HepG2 (cell line): ENCODE measurements around the gene THRB. TPM values are rescaled to one million over a fixed set of nuclear protein-coding genes. Genes with fewer than 3 reads are reported as not detected.

ENCODE experiments used
- ATAC-seq: fragments of 200-7000 bp; cut with Tn5 transposase; 3 replicates; pipeline ENCODE4 v1.9.1; 2020; ENCODE audit warnings: mild to moderate bottlenecking, moderate library complexity
- BruUV-seq: library from RNA; stranded (reverse); fragments of 400-500 nt; replicated peaks from 2 replicates; lab custom pipeline; 2021; lab: Mats Ljungman, UMichigan
- CTCF ChIA-PET: fragments of 300-600 bp; formaldehyde crosslinking; extraction: SDS; loops from one replicate; lab custom pipeline; 2021; ENCODE audit warnings: low total read pairs, inconsistent platforms, low intra/inter-chr PET ratio; lab: Yijun Ruan, JAX
- POLR2A ChIA-PET: fragments of 350-600 bp; sonication (Branson Sonifier 250); formaldehyde crosslinking; loops from one replicate; lab custom pipeline; 2020; ENCODE audit warnings: antibody characterized with exemption, inconsistent platforms; lab: Yijun Ruan, JAX
- DNase-seq: peaks from one replicate; pipeline ENCODE4 v3.0.0-alpha.2; 2015; ENCODE audit warnings: low spot score
- FAIRE-seq: peaks from 3 replicates; lab custom pipeline; 2011; peaks lifted over from hg19 to GRCh38; lab: Jason Lieb, UNC
- H2AFZ ChIP-seq: one replicate; pipeline ENCODE4 v1.6.1; 2011; ENCODE audit warnings: low read length, inconsistent platforms
- H3K27ac ChIP-seq: fragments of 300-600 bp; 3 replicates; pipeline ENCODE4 v1.8.0; 2011; ENCODE audit warnings: mixed run types, mild to moderate bottlenecking, mixed read lengths, low read length, inconsistent platforms; ENCODE audit not compliant: insufficient read depth; ENCODE audit errors: extremely low read length
- H3K27me3 ChIP-seq, 2 experiments: fragments of 200-600 bp in 1 of 2; 2 replicates in 1 of 2; 3 replicates in 1 of 2; pipeline versions ENCODE4 v1.6.0 to v1.8.0; 2011; ENCODE audit warnings: low read length in 2 of 2, mild to moderate bottlenecking in 2 of 2, moderate library complexity in 2 of 2, inconsistent platforms in 1 of 2; ENCODE audit not compliant: insufficient read depth in 2 of 2, control insufficient read depth in 1 of 2
- H3K36me3 ChIP-seq, 2 experiments: fragments of 200-600 bp in 1 of 2; replicated peaks in 1 of 2; 2 replicates in 1 of 2; 3 replicates in 1 of 2; pipeline versions ENCODE4 v1.5.1 to v1.8.0; 2011; ENCODE audit warnings: low read length in 2 of 2, inconsistent platforms in 1 of 2; ENCODE audit not compliant: insufficient read depth in 2 of 2, control insufficient read depth in 1 of 2
- H3K4me1 ChIP-seq: 2 replicates; pipeline ENCODE4 v1.5.1; 2012; ENCODE audit warnings: low read length, inconsistent platforms; ENCODE audit not compliant: insufficient read depth
- H3K4me2 ChIP-seq: 2 replicates; pipeline ENCODE4 v1.6.0; 2011; ENCODE audit warnings: low read depth, low read length, inconsistent platforms
- H3K4me3 ChIP-seq, 3 experiments: fragments of 200-600 bp in 1 of 3; sonication (generic), shearing (Covaris generic) in 1 of 3; replicated peaks in 1 of 3; 2 replicates each; pipeline ENCODE4 v1.5.1; 2011 to 2016; ENCODE audit warnings: low read length in 3 of 3, inconsistent platforms in 2 of 3, low read depth in 2 of 3, mild to moderate bottlenecking in 2 of 3, control low read depth in 1 of 3, mixed read lengths in 1 of 3; ENCODE audit not compliant: insufficient read depth in 1 of 3
- H3K79me2 ChIP-seq: one replicate; pipeline ENCODE4 v1.6.1; 2011; ENCODE audit warnings: low read length, inconsistent platforms; ENCODE audit not compliant: insufficient read depth
- H3K9ac ChIP-seq: 2 replicates; pipeline ENCODE4 v1.6.0; 2011; ENCODE audit warnings: mild to moderate bottlenecking, low read depth, low read length, inconsistent platforms; ENCODE audit not compliant: insufficient read depth
- H3K9me3 ChIP-seq: 2 replicates; pipeline ENCODE4 v1.5.1; 2012; ENCODE audit warnings: mild to moderate bottlenecking, low read length
- H4K20me1 ChIP-seq: 2 replicates; pipeline ENCODE4 v1.6.0; 2011; ENCODE audit warnings: inconsistent platforms, mild to moderate bottlenecking, low read length, moderate library complexity; ENCODE audit not compliant: insufficient read depth
- CREB3 ChIP-seq: sonication (generic); formaldehyde crosslinking; IDR thresholded peaks from 2 replicates; pipeline ENCODE4 v1.5.0; 2020; ENCODE audit warnings: missing genetic modification reagents
- DNMT1 ChIP-seq: sonication (generic); formaldehyde crosslinking; IDR thresholded peaks from 2 replicates; pipeline ENCODE4 v1.5.1; 2020; ENCODE audit warnings: mild to moderate bottlenecking, missing genetic modification reagents
- KLF9 ChIP-seq: IDR thresholded peaks from 2 replicates; pipeline ENCODE4 v1.6.1; 2016; ENCODE audit warnings: low read depth
- PAX8 ChIP-seq: sonication (generic); formaldehyde crosslinking; IDR thresholded peaks from 2 replicates; pipeline ENCODE4 v1.8.0; 2022; ENCODE audit warnings: mild to moderate bottlenecking, missing genetic modification reagents, borderline replicate concordance
- RBFOX2 ChIP-seq: fragments of 200-400 bp; formaldehyde crosslinking; IDR thresholded peaks from 2 replicates; pipeline ENCODE4 v1.6.1; 2017; ENCODE audit warnings: low read depth, mild to moderate bottlenecking, low read length
- ZNF207 ChIP-seq: fragments of 450-650 bp; IDR thresholded peaks from 2 replicates; pipeline ENCODE4 v1.6.1; 2016; ENCODE audit warnings: antibody characterized with exemption, borderline replicate concordance
- ZNF331 ChIP-seq: sonication (generic); formaldehyde crosslinking; IDR thresholded peaks from 2 replicates; pipeline ENCODE4 v1.4.0; 2020; ENCODE audit warnings: missing genetic modification reagents
- ZNF646 ChIP-seq: sonication (generic); formaldehyde crosslinking; IDR thresholded peaks from 2 replicates; pipeline ENCODE4 v1.9.0; 2021; ENCODE audit warnings: mild to moderate bottlenecking, missing genetic modification reagents
- ZSCAN31 ChIP-seq: sonication (generic); formaldehyde crosslinking; IDR thresholded peaks from 2 replicates; pipeline ENCODE4 v1.5.0; 2020; ENCODE audit warnings: low read depth, mild to moderate bottlenecking, missing genetic modification reagents
- ZSCAN9 ChIP-seq: IDR thresholded peaks from 2 replicates; pipeline ENCODE4 v1.6.1; 2016; ENCODE audit warnings: borderline replicate concordance
- WGBS: methylation state at CpG from one replicate; pipeline ENCODE4 v1.1.6; 2017; ENCODE audit warnings: low lambda C conversion rate; 5-methylcytosine and 5-hydroxymethylcytosine counted together
- in situ Hi-C: cut with HindIII; loops from 2 replicates; pipeline ENCODE4 v1.10.0; 2017; ENCODE audit warnings: low pct_unique_long_range_greater_than_20kb; ENCODE audit not compliant: extremely low pct_ligation_motif_present
- intact Hi-C: fragments of 100-400 bp; cut with micrococcal nuclease; formaldehyde crosslinking; loops from one replicate; pipeline ENCODE4 v1.10.0; 2022; ENCODE audit not compliant: unreplicated experiment
- polyA plus RNA-seq, 8 experiments: library from polyadenylated mRNA; depleted of rRNA in 3 of 8; stranded (reverse) in 7 of 8; unstranded in 1 of 8; fragments of >200 nt; fragmentation: Illumina TruSeq in 4 of 8; extraction: Trizol in 4 of 8; gene quantifications; 2 replicates each; pipeline versions ENCODE4 v1.2.1 to v1.2.3, GENCODE V29; 2011 to 2016; ENCODE audit warnings: low read depth in 4 of 8, missing spikeins in 1 of 8, mixed read lengths in 1 of 8; ENCODE audit not compliant: insufficient read depth in 1 of 8
- total RNA-seq, 5 experiments: library from RNA; depleted of rRNA; stranded (reverse); fragments of >200 nt; fragmentation: Illumina TruSeq; extraction: Trizol; gene quantifications; 2 replicates each; pipeline ENCODE4 v1.2.3, GENCODE V29; 2016; ENCODE audit warnings: low read depth in 1 of 5
- TF ChIP-seq, protein P1 (sequence below): fragments of 450-650 bp; IDR thresholded peaks from 2 replicates; pipeline ENCODE4 v1.6.1; 2017

The THRB gene
- total and polyA plus RNA-seq, 2 of the 13 experiments (the other 11 are each of a cell fraction or from before 2014, with no cell fraction given), result 4.7 to 22.7 TPM

- H3K4me1 ChIP-seq, result no peaks in the 10 kb centered on the region
- BruUV-seq, result no TSS peak
- POLR2A ChIA-PET, result no interaction called here
- no peaks in the 10 kb centered on the region for H3K36me3 ChIP-seq
- H3K9ac ChIP-seq, result no peak overlapping the region
- TF ChIP-seq DNMT1 (no peak), ZNF207 (no peak), ZNF646 (CRISPR knock-in tag) (no peak), ZNF331 (CRISPR knock-in tag) (no peak), KLF9 (no peak), RBFOX2 (no peak), ZSCAN31 (no peak), ZSCAN9 (no peak), PAX8 (CRISPR knock-in tag) (no peak), CREB3 (CRISPR knock-in tag) (no peak)
- TF ChIP-seq, protein P1, sequence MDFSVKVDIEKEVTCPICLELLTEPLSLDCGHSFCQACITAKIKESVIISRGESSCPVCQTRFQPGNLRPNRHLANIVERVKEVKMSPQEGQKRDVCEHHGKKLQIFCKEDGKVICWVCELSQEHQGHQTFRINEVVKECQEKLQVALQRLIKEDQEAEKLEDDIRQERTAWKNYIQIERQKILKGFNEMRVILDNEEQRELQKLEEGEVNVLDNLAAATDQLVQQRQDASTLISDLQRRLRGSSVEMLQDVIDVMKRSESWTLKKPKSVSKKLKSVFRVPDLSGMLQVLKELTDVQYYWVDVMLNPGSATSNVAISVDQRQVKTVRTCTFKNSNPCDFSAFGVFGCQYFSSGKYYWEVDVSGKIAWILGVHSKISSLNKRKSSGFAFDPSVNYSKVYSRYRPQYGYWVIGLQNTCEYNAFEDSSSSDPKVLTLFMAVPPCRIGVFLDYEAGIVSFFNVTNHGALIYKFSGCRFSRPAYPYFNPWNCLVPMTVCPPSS, result no peak
- TF ChIP-seq, all 625 proteins: peak for 0
- Histone ChIP-seq H2AFZ (no peak overlapping the region), H3K79me2 (no peaks in the 10 kb centered on the region), H3K27ac (no peak overlapping the region), H3K4me3 (no peak overlapping the region), H3K27me3 (no peaks in the 10 kb centered on the region), H3K9me3 (no peaks in the 10 kb centered on the region), H4K20me1 (no peaks in the 10 kb centered on the region), H3K4me2 (no peak overlapping the region)
- no peak for FAIRE-seq
- CTCF ChIA-PET, result no interaction called here
- no peak for ATAC-seq
- intact Hi-C loops, result no loop called here
- WGBS, result 100% methylated on average over 2 of the region's 2 CpGs
- no peak for DNase-seq
- in situ Hi-C loops, result no loop called here
Measured at GRCh38 chr3:24154013-24154695, 340.5 kb downstream of the THRB start.
